T-helper 17 cell (primary cell): ENCODE data around the gene IL22RA1. TPM values are rescaled to one million over a fixed set of nuclear protein-coding genes. Genes with fewer than 3 reads are reported as not detected.

ENCODE experiments used
- ATAC-seq: fragments of 150-1000 bp; cut with Tn5 transposase; 2 replicates; pipeline ENCODE4 v1.10.0; 2021; ENCODE audit warnings: mild to moderate bottlenecking, moderate library complexity
- DNase-seq, 3 donors: peaks; one replicate each; pipeline versions ENCODE4 v3.0.0 to v3.0.0-alpha.2; 2020 to 2021
- H3K9me3 ChIP-seq: one replicate; pipeline ENCODE4 v1.7.0; 2013; ENCODE audit warnings: low read length, mild to moderate bottlenecking; ENCODE audit not compliant: control insufficient read depth, poor library complexity, severe bottlenecking
- H3K27ac Mint-ChIP-seq: one replicate; pipeline ENCODE4 v1.8.0; 2022; ENCODE audit warnings: mild to moderate bottlenecking, moderate library complexity, mixed read lengths
- H3K27me3 Mint-ChIP-seq: one replicate; pipeline ENCODE4 v1.8.0; 2022; ENCODE audit warnings: mixed read lengths
- H3K36me3 Mint-ChIP-seq: one replicate; pipeline ENCODE4 v1.8.0; 2022; ENCODE audit warnings: low read depth, mixed read lengths
- H3K4me1 Mint-ChIP-seq: one replicate; pipeline ENCODE4 v1.8.0; 2022; ENCODE audit warnings: mild to moderate bottlenecking, mixed read lengths
- H3K4me3 Mint-ChIP-seq: one replicate; pipeline ENCODE4 v1.8.0; 2022; ENCODE audit warnings: mild to moderate bottlenecking, moderate library complexity, mixed read lengths
- total RNA-seq, 4 donors: library from RNA in 2 of 4; stranded (reverse) in 2 of 4; gene quantifications; one replicate each; pipeline ENCODE4 v1.2.3 and lab custom pipeline; 2022 to 2026

IL22RA1 gene
- total RNA-seq, 2 donors from 2014 or later: not detected

- no peaks in the 10 kb centered on the region for H3K9me3 ChIP-seq
- peaks cover 49% of the 10 kb centered on the region for H3K27me3 Mint-ChIP-seq
- peaks cover 2% of the 10 kb centered on the region for H3K4me1 Mint-ChIP-seq
- ATAC-seq (no peak), DNase-seq (no peak)
- H3K36me3 Mint-ChIP-seq: no peaks in the 10 kb centered on the region
- no peak overlapping the region for H3K27ac Mint-ChIP-seq
- no peak overlapping the region for H3K4me3 Mint-ChIP-seq
Measured at GRCh38 chr1:24139841-24140425, 3.0 kb downstream of the IL22RA1 start.

- no peak for ATAC-seq
- H3K9me3 ChIP-seq: no peaks in the 10 kb centered on the region
- Mint-ChIP-seq H3K4me3 (no peak overlapping the region), H3K27me3 (peaks cover 42% of the 10 kb centered on the region), H3K27ac (no peak overlapping the region), H3K36me3 (no peaks in the 10 kb centered on the region), H3K4me1 (peaks cover 2% of the 10 kb centered on the region)
- no peak for DNase-seq
Measured at GRCh38 chr1:24139222-24139489, 3.8 kb downstream of the IL22RA1 start.

GRCh38 chr1:24138476-24139221, 4.3 kb downstream of the IL22RA1 start:
- peaks cover 37% of the 10 kb centered on the region for H3K27me3 Mint-ChIP-seq
- H3K36me3 Mint-ChIP-seq: no peaks in the 10 kb centered on the region
- H3K27ac Mint-ChIP-seq: no peak overlapping the region

GRCh38 chr1:24136956-24137539, 5.9 kb downstream of the IL22RA1 start:
- Mint-ChIP-seq H3K27ac (no peak overlapping the region), H3K27me3 (peaks cover 31% of the 10 kb centered on the region), H3K4me1 (peaks cover 2% of the 10 kb centered on the region), H3K4me3 (no peak overlapping the region), H3K36me3 (no peaks in the 10 kb centered on the region)
- no peaks in the 10 kb centered on the region for H3K9me3 ChIP-seq
- DNase-seq (no peak), ATAC-seq (no peak)

More at GRCh38 chr1:24138476-24139221, 4.3 kb downstream of the IL22RA1 start:
- DNase-seq: no peak
- peaks cover 2% of the 10 kb centered on the region for H3K4me1 Mint-ChIP-seq
- no peak for ATAC-seq
- H3K9me3 ChIP-seq: no peaks in the 10 kb centered on the region
- no peak overlapping the region for H3K4me3 Mint-ChIP-seq

- Mint-ChIP-seq H3K36me3 (no peaks in the 10 kb centered on the region), H3K4me1 (no peaks in the 10 kb centered on the region), H3K27ac (no peak overlapping the region), H3K27me3 (peaks cover 8% of the 10 kb centered on the region), H3K4me3 (no peak overlapping the region)
- H3K9me3 ChIP-seq: no peaks in the 10 kb centered on the region
- ATAC-seq (no peak), DNase-seq (no peak)
Measured at GRCh38 chr1:24134376-24134775, 8.6 kb downstream of the IL22RA1 start.

- Mint-ChIP-seq H3K27ac (no peak overlapping the region), H3K4me1 (no peaks in the 10 kb centered on the region), H3K27me3 (peaks cover 8% of the 10 kb centered on the region), H3K36me3 (no peaks in the 10 kb centered on the region), H3K4me3 (no peak overlapping the region)
- H3K9me3 ChIP-seq: no peaks in the 10 kb centered on the region
- ATAC-seq: no peak
- DNase-seq: no peak
Measured at GRCh38 chr1:24133819-24134218, 9.1 kb downstream of the IL22RA1 start.

GRCh38 chr1:24130385-24130784, 12.6 kb downstream of the IL22RA1 start:
- ATAC-seq (no peak), DNase-seq (no peak)
- Mint-ChIP-seq H3K4me1 (no peaks in the 10 kb centered on the region), H3K27ac (no peak overlapping the region), H3K36me3 (no peaks in the 10 kb centered on the region), H3K4me3 (no peak overlapping the region), H3K27me3 (no peaks in the 10 kb centered on the region)
- no peaks in the 10 kb centered on the region for H3K9me3 ChIP-seq

- ATAC-seq (no peak), DNase-seq (no peak)
- Mint-ChIP-seq H3K27me3 (peaks cover 6% of the 10 kb centered on the region), H3K4me3 (no peak overlapping the region), H3K36me3 (no peaks in the 10 kb centered on the region), H3K27ac (no peak overlapping the region), H3K4me1 (no peaks in the 10 kb centered on the region)
- no peaks in the 10 kb centered on the region for H3K9me3 ChIP-seq
Measured at GRCh38 chr1:24127801-24128363, 15.1 kb downstream of the IL22RA1 start.

GRCh38 chr1:24127134-24127800, 15.7 kb downstream of the IL22RA1 start:
- no peaks in the 10 kb centered on the region for H3K9me3 ChIP-seq
- ATAC-seq (no peak), DNase-seq (no peak)
- no peaks in the 10 kb centered on the region for H3K36me3 Mint-ChIP-seq
- peaks cover 6% of the 10 kb centered on the region for H3K27me3 Mint-ChIP-seq
- H3K27ac Mint-ChIP-seq: no peak overlapping the region
- H3K4me3 Mint-ChIP-seq: no peak overlapping the region
- no peaks in the 10 kb centered on the region for H3K4me1 Mint-ChIP-seq

GRCh38 chr1:24126672-24127023, 16.3 kb downstream of the IL22RA1 start:
- no peak overlapping the region for H3K27ac Mint-ChIP-seq
- DNase-seq: no peak
- H3K27me3 Mint-ChIP-seq: peaks cover 12% of the 10 kb centered on the region
- no peaks in the 10 kb centered on the region for H3K4me1 Mint-ChIP-seq
- H3K9me3 ChIP-seq: no peaks in the 10 kb centered on the region
- no peak overlapping the region for H3K4me3 Mint-ChIP-seq
- no peak for ATAC-seq
- H3K36me3 Mint-ChIP-seq: no peaks in the 10 kb centered on the region

GRCh38 chr1:24126018-24126671, 16.8 kb downstream of the IL22RA1 start:
- H3K27me3 Mint-ChIP-seq: peaks cover 17% of the 10 kb centered on the region
- H3K36me3 Mint-ChIP-seq: no peaks in the 10 kb centered on the region
- H3K4me3 Mint-ChIP-seq: no peak overlapping the region
- no peaks in the 10 kb centered on the region for H3K4me1 Mint-ChIP-seq
- no peak for ATAC-seq
- H3K27ac Mint-ChIP-seq: no peak overlapping the region
- no peak for DNase-seq
- H3K9me3 ChIP-seq: no peaks in the 10 kb centered on the region

- DNase-seq (no peak), ATAC-seq (no peak)
- Mint-ChIP-seq H3K4me3 (no peak overlapping the region), H3K36me3 (no peaks in the 10 kb centered on the region), H3K27me3 (peaks cover 24% of the 10 kb centered on the region), H3K4me1 (no peaks in the 10 kb centered on the region), H3K27ac (no peak overlapping the region)
- no peaks in the 10 kb centered on the region for H3K9me3 ChIP-seq
Measured at GRCh38 chr1:24125456-24125855, 17.5 kb downstream of the IL22RA1 start.

- no peaks in the 10 kb centered on the region for H3K4me1 Mint-ChIP-seq
- no peak overlapping the region for H3K27ac Mint-ChIP-seq
- H3K36me3 Mint-ChIP-seq: no peaks in the 10 kb centered on the region
- H3K27me3 Mint-ChIP-seq: peaks cover 28% of the 10 kb centered on the region
- H3K4me3 Mint-ChIP-seq: no peak overlapping the region
- ATAC-seq (no peak), DNase-seq (no peak)
- H3K9me3 ChIP-seq: no peaks in the 10 kb centered on the region
Measured at GRCh38 chr1:24124980-24125379, 18.0 kb downstream of the IL22RA1 start.
